GM15510 (cell line): ENCODE results near the gene TRABD2A.

ENCODE experiments used
- POLR2A ChIP-seq: IDR thresholded peaks from 3 replicates; pipeline ENCODE4 v1.6.1; 2011; ENCODE audit warnings: borderline replicate concordance; ENCODE audit not compliant: insufficient read length; ENCODE audit errors: extremely low read depth

The TRABD2A gene

GRCh38 chr2:84829693-84830092 is 51.2 kb downstream of the TRABD2A start:
- no peak for TF ChIP-seq POLR2A

GRCh38 chr2:84827978-84828575 is 52.8 kb downstream of the TRABD2A start:
- no peak for TF ChIP-seq POLR2A

GRCh38 chr2:84823788-84824187 is 57.1 kb downstream of the TRABD2A start:
- TF ChIP-seq POLR2A, result no peak

- no peak for TF ChIP-seq POLR2A
These were observed 57.7 kb downstream of the TRABD2A start for GRCh38 chr2:84823229-84823628.

- TF ChIP-seq POLR2A, result no peak
These were observed 59.1 kb downstream of the TRABD2A start for GRCh38 chr2:84821806-84822205.

GRCh38 chr2:84817239-84817655 is 63.6 kb downstream of the TRABD2A start:
- no peak for TF ChIP-seq POLR2A

- no peak for TF ChIP-seq POLR2A
These were observed 64.4 kb downstream of the TRABD2A start for GRCh38 chr2:84816426-84817026.

GRCh38 chr2:84815146-84815545 is 65.7 kb downstream of the TRABD2A start:
- no peak for TF ChIP-seq POLR2A

- TF ChIP-seq POLR2A, result no peak
These were observed 68.9 kb downstream of the TRABD2A start for GRCh38 chr2:84811839-84812431.

GRCh38 chr2:84808279-84808678 is 72.6 kb downstream of the TRABD2A start:
- no peak for TF ChIP-seq POLR2A

- no peak for TF ChIP-seq POLR2A
These were observed 73.8 kb downstream of the TRABD2A start for GRCh38 chr2:84807063-84807485.

- no peak for TF ChIP-seq POLR2A
These were observed 75.5 kb downstream of the TRABD2A start for GRCh38 chr2:84805250-84805958.

- no peak for TF ChIP-seq POLR2A
These were observed 79.1 kb downstream of the TRABD2A start for GRCh38 chr2:84801811-84802210.

GRCh38 chr2:84800194-84800805 is 80.6 kb downstream of the TRABD2A start:
- no peak for TF ChIP-seq POLR2A

- no peak for TF ChIP-seq POLR2A
These were observed 81.1 kb downstream of the TRABD2A start for GRCh38 chr2:84799772-84800171.
